OCI-LY7 (cell line): ENCODE results near the gene HEATR9.

Source experiments
- EZH2phosphoT487 ChIP-seq: fragments of 200-600 bp; sonication (generic); IDR thresholded peaks from 2 replicates; pipeline ENCODE4 v1.6.1; 2018; ENCODE audit warnings: low read depth, borderline replicate concordance, mild to moderate bottlenecking, mixed run types, antibody characterized with exemption, low read length, moderate library complexity, mixed read lengths
- TF ChIP-seq, protein P1 (sequence below): fragments of 200-600 bp; sonication (generic); conservative IDR thresholded peaks from 2 replicates; pipeline ENCODE4 v1.5.1; 2014; ENCODE audit warnings: mild to moderate bottlenecking, antibody characterized with exemption, low read length, moderate library complexity, mixed read lengths

DNA sequence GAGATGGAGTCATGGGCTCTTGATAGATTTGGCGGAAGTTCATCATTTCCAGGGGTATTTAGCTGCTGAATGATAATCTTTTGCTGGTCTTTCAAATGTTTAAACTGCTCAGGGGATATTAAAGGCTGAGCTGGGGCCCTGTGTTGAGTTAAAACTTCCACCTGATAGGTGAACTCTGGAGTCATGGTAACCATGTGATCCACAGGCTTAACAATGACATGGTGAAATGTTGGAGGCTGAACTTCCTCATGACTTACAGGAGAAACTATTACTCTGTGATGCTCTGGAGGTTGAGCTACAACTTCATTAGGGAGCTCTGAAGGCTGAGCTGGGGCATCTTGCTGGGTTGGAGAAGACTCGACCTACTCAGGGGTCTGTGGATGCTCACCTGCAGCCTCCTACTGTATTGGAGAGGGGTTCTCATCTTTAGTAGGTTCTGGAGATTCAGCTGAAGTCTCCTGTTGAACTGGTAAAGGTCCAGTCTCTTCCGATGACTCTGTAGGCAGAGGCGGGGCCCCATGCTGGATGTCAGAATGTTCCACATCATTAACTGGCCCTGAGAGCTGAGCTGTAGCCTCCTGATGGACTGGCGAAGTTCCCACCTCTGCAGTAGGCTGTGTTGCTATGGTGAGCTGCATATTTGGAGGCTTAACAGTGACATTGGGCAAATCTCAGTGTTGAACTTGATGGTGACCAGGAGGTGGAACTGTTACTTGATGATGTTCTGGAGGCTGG lies 37.7 kb upstream of the HEATR9 start:
- TF ChIP-seq, protein P1, sequence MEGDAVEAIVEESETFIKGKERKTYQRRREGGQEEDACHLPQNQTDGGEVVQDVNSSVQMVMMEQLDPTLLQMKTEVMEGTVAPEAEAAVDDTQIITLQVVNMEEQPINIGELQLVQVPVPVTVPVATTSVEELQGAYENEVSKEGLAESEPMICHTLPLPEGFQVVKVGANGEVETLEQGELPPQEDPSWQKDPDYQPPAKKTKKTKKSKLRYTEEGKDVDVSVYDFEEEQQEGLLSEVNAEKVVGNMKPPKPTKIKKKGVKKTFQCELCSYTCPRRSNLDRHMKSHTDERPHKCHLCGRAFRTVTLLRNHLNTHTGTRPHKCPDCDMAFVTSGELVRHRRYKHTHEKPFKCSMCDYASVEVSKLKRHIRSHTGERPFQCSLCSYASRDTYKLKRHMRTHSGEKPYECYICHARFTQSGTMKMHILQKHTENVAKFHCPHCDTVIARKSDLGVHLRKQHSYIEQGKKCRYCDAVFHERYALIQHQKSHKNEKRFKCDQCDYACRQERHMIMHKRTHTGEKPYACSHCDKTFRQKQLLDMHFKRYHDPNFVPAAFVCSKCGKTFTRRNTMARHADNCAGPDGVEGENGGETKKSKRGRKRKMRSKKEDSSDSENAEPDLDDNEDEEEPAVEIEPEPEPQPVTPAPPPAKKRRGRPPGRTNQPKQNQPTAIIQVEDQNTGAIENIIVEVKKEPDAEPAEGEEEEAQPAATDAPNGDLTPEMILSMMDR = no peak
- TF ChIP-seq EZH2phosphoT487 = no peak
